A673 (cell line): ENCODE data around the gene WFDC5. TPM values are rescaled to one million over a fixed set of nuclear protein-coding genes. Genes with fewer than 3 reads are reported as not detected.

ENCODE experiments used
- BruUV-seq: library from RNA; stranded (reverse); fragments of 400-500 nt; replicated peaks from 2 replicates; lab custom pipeline; 2021; lab: Mats Ljungman, UMichigan
- CTCF ChIA-PET: fragments of 300-600 bp; sonication (Branson Sonifier 250); formaldehyde crosslinking; loops from one replicate; lab custom pipeline; 2022; ENCODE audit warnings: antibody characterized with exemption; lab: Charles Lee
- POLR2A ChIA-PET: fragments of 300-600 bp; sonication (Branson Sonifier 250); formaldehyde crosslinking; loops from one replicate; lab custom pipeline; 2022; ENCODE audit warnings: antibody characterized with exemption; ENCODE audit not compliant: low non-redundant PET; lab: Charles Lee
- DNase-seq: peaks from one replicate; pipeline ENCODE4 v3.0.0-alpha.2; 2015; ENCODE audit warnings: low spot score
- H3K27ac ChIP-seq: fragments of 200-600 bp; sonication (generic); 2 replicates; pipeline ENCODE4 v1.5.1; 2016; ENCODE audit warnings: mixed run types, low read depth, mild to moderate bottlenecking, mixed read lengths, antibody characterized with exemption, low read length; ENCODE audit not compliant: poor library complexity, severe bottlenecking
- H3K27me3 ChIP-seq: fragments of 200-600 bp; sonication (generic); replicated peaks from 2 replicates; pipeline ENCODE4 v1.6.1; 2017; ENCODE audit warnings: mixed run types, low read depth, mild to moderate bottlenecking, mixed read lengths, antibody characterized with exemption, low read length; ENCODE audit not compliant: insufficient read depth, poor library complexity
- H3K36me3 ChIP-seq: fragments of 200-600 bp; sonication (generic); 2 replicates; pipeline ENCODE4 v1.6.1; 2016; ENCODE audit warnings: mixed run types, mild to moderate bottlenecking, mixed read lengths, antibody characterized with exemption, low read length; ENCODE audit not compliant: insufficient read depth, poor library complexity, severe bottlenecking
- H3K4me1 ChIP-seq: fragments of 200-600 bp; sonication (generic); 2 replicates; pipeline ENCODE4 v1.6.1; 2017; ENCODE audit warnings: mixed run types, mild to moderate bottlenecking, mixed read lengths, antibody characterized with exemption, low read length; ENCODE audit not compliant: insufficient read depth, poor library complexity, severe bottlenecking
- H3K4me3 ChIP-seq: fragments of 200-600 bp; sonication (generic); 2 replicates; pipeline ENCODE4 v1.5.1; 2016; ENCODE audit warnings: low read depth, mixed run types, mild to moderate bottlenecking, mixed read lengths, low read length; ENCODE audit not compliant: poor library complexity, severe bottlenecking
- H3K9me3 ChIP-seq: fragments of 200-600 bp; sonication (generic); 2 replicates; pipeline ENCODE4 v1.6.1; 2016; ENCODE audit warnings: mixed run types, low read depth, mild to moderate bottlenecking, mixed read lengths, antibody characterized with exemption, low read length; ENCODE audit not compliant: poor library complexity, severe bottlenecking
- CTCF ChIP-seq: fragments of 300-800, 200-600 bp; sonication (generic); conservative IDR thresholded peaks from 2 replicates; pipeline ENCODE4 v1.5.1; 2017; ENCODE audit warnings: low read depth, mild to moderate bottlenecking, antibody characterized with exemption, low read length, moderate library complexity, mixed read lengths
- EZH2 ChIP-seq: fragments of 200-600 bp; sonication (generic); IDR thresholded peaks from 2 replicates; pipeline ENCODE4 v1.6.1; 2017; ENCODE audit warnings: borderline replicate concordance, low read depth, mild to moderate bottlenecking, mixed read lengths, antibody characterized with exemption, low read length; ENCODE audit not compliant: poor library complexity, severe bottlenecking
- intact Hi-C: fragments of 100-400 bp; cut with micrococcal nuclease; formaldehyde crosslinking; loops from one replicate; pipeline ENCODE4 v1.10.0; 2022; ENCODE audit not compliant: unreplicated experiment
- total RNA-seq: library from RNA; stranded (reverse); gene quantifications from 2 replicates; pipeline ENCODE4 v1.2.3, GENCODE V29; 2021

The WFDC5 gene
- total RNA-seq, 1 experiment from 2014 or later: not detected

GRCh38 chr20:45118028-45118427 is 3.1 kb upstream of the WFDC5 start:
- no peaks in the 10 kb centered on the region for H3K36me3 ChIP-seq
- H3K27me3 ChIP-seq: peaks cover 6% of the 10 kb centered on the region
- no TSS peak for BruUV-seq
- H3K27ac ChIP-seq: no peak overlapping the region
- DNase-seq: no peak
- no peaks in the 10 kb centered on the region for H3K4me1 ChIP-seq
- ChIA-PET POLR2A (no interaction called here), CTCF (interaction anchor here (0.6 to 1.1 kb wide), 3 partner anchors 13 to 106 kb away, joined by 3 read pairs; no protein-coding TSS in a partner anchor)
- no peaks in the 10 kb centered on the region for H3K9me3 ChIP-seq
- no peak overlapping the region for H3K4me3 ChIP-seq
- intact Hi-C loops: no loop called here
- TF ChIP-seq CTCF: 0 out of 2 replicates have a peak, but pooled peaks have one; percentile 12
- TF ChIP-seq EZH2: no peak

GRCh38 chr20:45117581-45117980 is 2.6 kb upstream of the WFDC5 start:
- ChIA-PET CTCF (interaction anchor here (0.6 to 1.1 kb wide), 3 partner anchors 12 to 106 kb away, joined by 3 read pairs; no protein-coding TSS in a partner anchor), POLR2A (no interaction called here)
- Histone ChIP-seq H3K9me3 (no peaks in the 10 kb centered on the region), H3K36me3 (no peaks in the 10 kb centered on the region), H3K4me3 (no peak overlapping the region), H3K27me3 (peaks cover 6% of the 10 kb centered on the region), H3K27ac (no peak overlapping the region), H3K4me1 (no peaks in the 10 kb centered on the region)
- no peak for DNase-seq
- BruUV-seq: no TSS peak
- intact Hi-C loops: no loop called here
- TF ChIP-seq EZH2: no peak
- TF ChIP-seq CTCF: no peak

GRCh38 chr20:45115829-45116228 is 855 bp upstream of the WFDC5 start:
- Histone ChIP-seq H3K27ac (no peak overlapping the region), H3K4me3 (no peak overlapping the region), H3K9me3 (no peaks in the 10 kb centered on the region), H3K36me3 (no peaks in the 10 kb centered on the region), H3K4me1 (no peaks in the 10 kb centered on the region), H3K27me3 (peaks cover 6% of the 10 kb centered on the region)
- intact Hi-C loops: no loop called here
- TF ChIP-seq EZH2 (no peak), CTCF (no peak)
- no peak for DNase-seq
- ChIA-PET CTCF (interaction anchor here (0.6 to 1.0 kb wide), 2 partner anchors 11 to 20 kb away, joined by 3 read pairs; no protein-coding TSS in a partner anchor), POLR2A (interaction anchor here (0.6 kb wide), 1 partner anchor 172 kb away, joined by 3 read pairs; no protein-coding TSS in a partner anchor)
- BruUV-seq: no TSS peak
